Calu3 (cell line): ENCODE data around the gene ABCB10. TPM values are rescaled to one million over a fixed set of nuclear protein-coding genes. Genes with fewer than 3 reads are reported as not detected.

Source experiments
- Bru-seq: library from RNA; stranded (reverse); fragments of 400-500 nt; gene quantifications from one replicate; lab custom pipeline; 2021; lab: Mats Ljungman, UMichigan
- BruChase-seq, 2 experiments: library from RNA; stranded (reverse); fragments of 400-500 nt; gene quantifications; one replicate each; lab custom pipeline; 2021; lab: Mats Ljungman, UMichigan
- BruUV-seq: library from RNA; stranded (reverse); fragments of 400-500 nt; replicated peaks from 2 replicates; lab custom pipeline; 2021; lab: Mats Ljungman, UMichigan
- CTCF ChIA-PET: fragments of 300-600 bp; sonication (Branson Sonifier 250); formaldehyde crosslinking; loops from one replicate; lab custom pipeline; 2022; ENCODE audit warnings: antibody characterized with exemption; lab: Charles Lee
- DNase-seq: peaks from one replicate; pipeline ENCODE4 v3.0.0; 2022
- H3K27ac Mint-ChIP-seq: one replicate; pipeline ENCODE4 v1.8.0; 2022; ENCODE audit warnings: mixed read lengths; ENCODE audit not compliant: unreplicated experiment
- H3K27me3 Mint-ChIP-seq: one replicate; pipeline ENCODE4 v1.8.0; 2022; ENCODE audit warnings: mixed read lengths; ENCODE audit not compliant: unreplicated experiment
- H3K36me3 Mint-ChIP-seq: one replicate; pipeline ENCODE4 v1.8.0; 2022; ENCODE audit warnings: mild to moderate bottlenecking, moderate library complexity, mixed read lengths; ENCODE audit not compliant: insufficient read depth, unreplicated experiment
- H3K4me1 Mint-ChIP-seq: one replicate; pipeline ENCODE4 v1.8.0; 2022; ENCODE audit warnings: mild to moderate bottlenecking, low read depth, mixed read lengths; ENCODE audit not compliant: unreplicated experiment
- H3K4me3 Mint-ChIP-seq: one replicate; pipeline ENCODE4 v1.8.0; 2022; ENCODE audit warnings: mild to moderate bottlenecking, low read depth, moderate library complexity, mixed read lengths; ENCODE audit not compliant: unreplicated experiment
- H3K9me3 Mint-ChIP-seq: one replicate; pipeline ENCODE4 v1.8.0; 2022; ENCODE audit warnings: low read depth, mixed read lengths; ENCODE audit not compliant: unreplicated experiment
- intact Hi-C: fragments of 100-400 bp; cut with micrococcal nuclease; formaldehyde crosslinking; loops from one replicate; pipeline ENCODE4 v1.10.0; 2022; ENCODE audit not compliant: unreplicated experiment
- long read RNA-seq: library from polyadenylated mRNA; stranded (forward); transcript quantifications from one replicate; pipeline ENCODE4 v2.0.0, GENCODE V29; 2022
- total RNA-seq: library from RNA; stranded (reverse); gene quantifications from 2 replicates; pipeline ENCODE4 v1.2.3, GENCODE V29; 2022
- TF ChIP-seq, protein P1 (sequence below): fragments of 200-600 bp; IDR thresholded peaks from one replicate; pipeline ENCODE4 v1.8.0; 2022; ENCODE audit warnings: antibody characterized with exemption; ENCODE audit not compliant: unreplicated experiment

Gene ABCB10
- total RNA-seq (18.5 and 19.9 TPM in 2 replicates), Bru-seq, nascent RNA (percentile 64 among the genes with signal in this experiment), BruChase-seq, experiment 1, labeled RNA remaining after a 6-hour chase (percentile 76 among the genes with signal in this experiment), BruChase-seq, experiment 2, labeled RNA remaining after a 2-hour chase (percentile 77 among the genes with signal in this experiment)
- long read RNA-seq, transcript ABCB10-201 (13 exons, 3,857 nt) = major isoform, 29 of 33 reads
- long read RNA-seq, partial matches to known transcripts = 2 of 33 reads
- long read RNA-seq, other reads (novel, unspliced or antisense) = 2 of 33 reads

DNA sequence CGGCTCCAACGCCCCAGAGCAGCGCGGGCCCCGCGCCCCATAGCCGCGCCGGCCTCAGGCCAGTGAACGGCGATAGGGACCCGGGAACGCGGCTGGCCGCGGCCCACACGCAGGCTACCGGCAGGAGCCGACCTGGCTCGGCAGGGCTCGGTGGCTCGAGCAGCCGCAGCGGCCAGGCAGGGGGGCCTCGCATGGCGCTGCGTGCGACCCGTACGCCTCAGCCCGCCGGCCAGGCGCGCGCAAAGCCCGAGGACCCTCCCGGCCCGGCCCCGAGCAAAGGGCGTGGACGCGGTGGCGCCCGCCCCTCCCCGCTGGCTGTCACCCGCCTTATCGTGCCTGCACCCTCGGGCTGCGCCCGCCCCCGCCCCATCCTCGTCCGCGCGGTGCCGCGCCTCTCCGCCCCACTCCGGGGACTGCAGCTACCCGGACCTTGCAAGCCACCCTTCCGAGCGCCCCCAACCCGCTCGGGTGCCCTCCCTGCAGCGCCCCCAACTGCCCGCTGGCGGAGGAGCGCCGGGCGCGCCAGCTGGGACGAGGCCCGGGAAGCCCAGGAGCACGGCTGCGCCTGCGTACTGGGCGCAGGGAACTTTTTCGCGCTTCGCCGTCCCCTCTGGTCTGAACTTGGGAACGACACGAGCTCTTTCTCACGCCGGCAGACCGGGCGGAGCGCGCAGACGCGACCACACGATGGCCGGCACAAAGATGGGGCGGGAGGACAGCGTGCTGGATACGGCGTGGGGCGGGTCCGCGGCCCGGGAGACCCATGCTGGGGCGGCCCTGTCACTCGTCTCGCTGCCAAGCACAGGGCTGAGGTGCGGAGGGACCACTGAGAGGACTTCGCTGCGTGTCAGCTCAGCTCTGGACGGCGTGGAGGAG is at the start of gene ABCB10:
Gene ABCB10 (minus strand): TSS at position 248 of the 876 bp plus-strand sequence. CDS start 55 bp downstream, at position 193.
- Mint-ChIP-seq H3K4me1 (peaks cover 23% of the 10 kb centered on the region), H3K4me3 (peak within 1 kb of the TSS; percentile 92), H3K36me3 (peaks cover 24% of the 10 kb centered on the region), H3K9me3 (no peaks in the 10 kb centered on the region), H3K27me3 (no peaks in the 10 kb centered on the region), H3K27ac (peak within 1 kb of the TSS; percentile 66)
- TF ChIP-seq, protein P1, sequence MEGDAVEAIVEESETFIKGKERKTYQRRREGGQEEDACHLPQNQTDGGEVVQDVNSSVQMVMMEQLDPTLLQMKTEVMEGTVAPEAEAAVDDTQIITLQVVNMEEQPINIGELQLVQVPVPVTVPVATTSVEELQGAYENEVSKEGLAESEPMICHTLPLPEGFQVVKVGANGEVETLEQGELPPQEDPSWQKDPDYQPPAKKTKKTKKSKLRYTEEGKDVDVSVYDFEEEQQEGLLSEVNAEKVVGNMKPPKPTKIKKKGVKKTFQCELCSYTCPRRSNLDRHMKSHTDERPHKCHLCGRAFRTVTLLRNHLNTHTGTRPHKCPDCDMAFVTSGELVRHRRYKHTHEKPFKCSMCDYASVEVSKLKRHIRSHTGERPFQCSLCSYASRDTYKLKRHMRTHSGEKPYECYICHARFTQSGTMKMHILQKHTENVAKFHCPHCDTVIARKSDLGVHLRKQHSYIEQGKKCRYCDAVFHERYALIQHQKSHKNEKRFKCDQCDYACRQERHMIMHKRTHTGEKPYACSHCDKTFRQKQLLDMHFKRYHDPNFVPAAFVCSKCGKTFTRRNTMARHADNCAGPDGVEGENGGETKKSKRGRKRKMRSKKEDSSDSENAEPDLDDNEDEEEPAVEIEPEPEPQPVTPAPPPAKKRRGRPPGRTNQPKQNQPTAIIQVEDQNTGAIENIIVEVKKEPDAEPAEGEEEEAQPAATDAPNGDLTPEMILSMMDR = peak; percentile 87
- peak; percentile 98 for DNase-seq
- CTCF ChIA-PET = interaction anchor here (0.6 to 1.5 kb wide), 13 partner anchors 10 to 900 kb away, joined by 3 to 10 read pairs (median 4); partner anchors contain the start of genes TAF5L and URB2
- intact Hi-C loops = loop anchor here (5.0 kb wide), 1 partner anchor 69 kb away; the partner anchor contains the start of genes TAF5L and URB2
- no TSS peak for BruUV-seq

DNA sequence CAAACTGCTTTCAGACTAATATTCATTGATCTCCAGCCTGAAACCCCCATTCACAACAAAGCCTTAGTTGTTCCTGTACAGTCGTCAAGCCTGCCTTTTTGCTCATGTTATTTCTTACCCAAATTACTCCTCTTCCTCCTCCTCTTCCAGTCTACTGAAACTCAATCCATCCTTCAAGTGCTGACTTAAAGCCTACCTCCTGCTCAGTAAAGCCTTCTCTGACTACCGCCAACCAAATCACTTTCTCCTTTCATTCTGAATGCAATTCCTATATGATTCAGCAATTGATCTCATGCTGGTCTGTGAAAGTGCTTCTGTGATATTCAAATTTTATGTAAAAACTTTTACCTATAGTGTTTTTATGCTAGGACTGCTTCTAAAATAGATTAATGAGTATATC is 48.9 kb upstream of the ABCB10 start:
- TF ChIP-seq, protein P1 = no peak
- CTCF ChIA-PET = no interaction called here
- DNase-seq = no peak
- no TSS peak for BruUV-seq
- Mint-ChIP-seq H3K27me3 (no peaks in the 10 kb centered on the region), H3K4me1 (no peaks in the 10 kb centered on the region), H3K9me3 (no peaks in the 10 kb centered on the region), H3K4me3 (no peak overlapping the region), H3K36me3 (peaks cover 18% of the 10 kb centered on the region), H3K27ac (no peak overlapping the region)
- intact Hi-C loops = no loop called here

DNA sequence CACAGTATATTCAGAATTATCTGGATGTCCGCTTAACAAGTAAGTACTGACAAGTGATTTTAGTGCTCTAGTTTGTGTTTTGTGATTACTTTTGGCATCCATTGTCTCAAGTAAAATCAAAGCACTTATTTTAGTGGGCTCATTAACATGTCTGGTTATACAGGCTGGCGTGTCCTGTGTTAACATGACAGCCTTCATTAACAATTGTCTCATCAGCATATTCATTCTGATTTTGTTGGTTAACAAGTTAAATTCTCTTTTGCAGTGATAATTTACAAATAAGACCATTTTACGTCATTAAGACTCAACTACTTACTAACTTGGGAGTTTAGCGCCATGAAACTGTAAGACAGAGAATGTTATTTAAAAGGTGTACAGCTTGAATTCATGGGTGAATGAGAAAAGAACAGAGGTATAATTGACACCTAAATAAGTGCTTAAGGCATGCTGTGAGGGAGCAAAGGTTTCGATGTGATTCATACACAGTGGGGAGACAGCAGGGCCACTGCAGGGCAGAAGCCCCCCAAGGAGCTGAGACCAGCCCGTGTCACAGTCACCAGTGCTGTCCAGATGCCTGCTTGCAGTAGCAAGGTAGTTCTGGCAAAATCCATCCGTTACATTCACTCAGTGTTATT is 45.0 kb upstream of the ABCB10 start:
- CTCF ChIA-PET = no interaction called here
- no peaks in the 10 kb centered on the region for H3K27me3 Mint-ChIP-seq
- H3K4me1 Mint-ChIP-seq = no peaks in the 10 kb centered on the region
- H3K9me3 Mint-ChIP-seq = no peaks in the 10 kb centered on the region
- peaks cover 20% of the 10 kb centered on the region for H3K36me3 Mint-ChIP-seq
- no peak overlapping the region for H3K27ac Mint-ChIP-seq
- no peak for DNase-seq
- intact Hi-C loops = no loop called here
- TF ChIP-seq, protein P1 = no peak
- no TSS peak for BruUV-seq
- no peak overlapping the region for H3K4me3 Mint-ChIP-seq

DNA sequence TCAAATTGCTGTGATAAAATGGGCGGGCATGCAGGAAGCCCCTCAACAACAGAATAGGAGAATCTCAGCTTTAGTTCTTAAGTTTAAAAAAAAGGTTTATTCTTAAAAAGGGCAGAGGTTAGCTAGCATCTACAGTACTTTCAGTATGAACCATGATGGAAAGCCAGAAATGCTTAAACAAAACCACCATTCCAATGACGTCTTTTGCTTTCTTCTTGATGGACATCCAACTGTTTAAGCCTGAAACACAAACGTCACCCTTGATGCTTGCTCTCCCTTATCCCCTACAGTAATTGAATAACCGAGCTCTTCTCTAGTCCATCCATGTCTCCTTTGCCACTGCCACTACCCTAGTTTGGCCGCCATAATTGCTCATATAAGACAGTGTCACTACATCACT is 41.7 kb upstream of the ABCB10 start:
- Mint-ChIP-seq H3K4me3 (no peak overlapping the region), H3K36me3 (peaks cover 14% of the 10 kb centered on the region), H3K4me1 (no peaks in the 10 kb centered on the region), H3K27me3 (no peaks in the 10 kb centered on the region), H3K9me3 (no peaks in the 10 kb centered on the region), H3K27ac (no peak overlapping the region)
- TF ChIP-seq, protein P1 = no peak
- no TSS peak for BruUV-seq
- intact Hi-C loops = no loop called here
- CTCF ChIA-PET = no interaction called here
- no peak for DNase-seq
